GM19351 (cell line): Measurements from ENCODE around the gene TSPAN18.

Experiments
- ATAC-seq: cut with Tn5 transposase; IDR thresholded peaks from one replicate; pipeline ENCODE4 v1.9.1; 2021; ENCODE audit warnings: mild to moderate bottlenecking, moderate library complexity; ENCODE audit not compliant: unreplicated experiment

The TSPAN18 gene

GRCh38 chr11:44880953-44881352 lies 154.2 kb downstream of the TSPAN18 start:
- no peak for ATAC-seq

- ATAC-seq, result peak; percentile 79
Measured at GRCh38 chr11:44883277-44883676, 156.5 kb downstream of the TSPAN18 start.

GRCh38 chr11:44884056-44884455 lies 157.3 kb downstream of the TSPAN18 start:
- no peak for ATAC-seq

GRCh38 chr11:44885065-44885810 lies 158.5 kb downstream of the TSPAN18 start:
- ATAC-seq, result no peak

- no peak for ATAC-seq
Measured at GRCh38 chr11:44885919-44886789, 159.4 kb downstream of the TSPAN18 start.

- ATAC-seq, result no peak
Measured at GRCh38 chr11:44886790-44887140, 160.0 kb downstream of the TSPAN18 start.

- ATAC-seq, result no peak
Measured at GRCh38 chr11:44887636-44888035, 160.9 kb downstream of the TSPAN18 start.

GRCh38 chr11:44889266-44889665 lies 162.5 kb downstream of the TSPAN18 start:
- no peak for ATAC-seq

- ATAC-seq, result no peak
Measured at GRCh38 chr11:44892843-44893242, 166.1 kb downstream of the TSPAN18 start.

GRCh38 chr11:44893308-44893822 lies 166.6 kb downstream of the TSPAN18 start:
- no peak for ATAC-seq

- peak; percentile 81 for ATAC-seq
Measured at GRCh38 chr11:44893846-44894617, 167.3 kb downstream of the TSPAN18 start.

- ATAC-seq, result peak; percentile 54
Measured at GRCh38 chr11:44899959-44900358, 173.2 kb downstream of the TSPAN18 start.

- ATAC-seq, result no peak
Measured at GRCh38 chr11:44901120-44901633, 174.4 kb downstream of the TSPAN18 start.

- ATAC-seq, result no peak
Measured at GRCh38 chr11:44901786-44902185, 175.0 kb downstream of the TSPAN18 start.

GRCh38 chr11:44903035-44903434 lies 176.3 kb downstream of the TSPAN18 start:
- ATAC-seq, result no peak

- ATAC-seq, result no peak
Measured at GRCh38 chr11:44903518-44903917, 176.8 kb downstream of the TSPAN18 start.

- ATAC-seq, result no peak
Measured at GRCh38 chr11:44904261-44905020, 177.7 kb downstream of the TSPAN18 start.

- ATAC-seq, result no peak
Measured at GRCh38 chr11:44905131-44905866, 178.5 kb downstream of the TSPAN18 start.

- ATAC-seq, result no peak
Measured at GRCh38 chr11:44906649-44907048, 179.9 kb downstream of the TSPAN18 start.
